ENCODE data around the gene SLC25A31. TPM values are rescaled to one million over a fixed set of nuclear protein-coding genes. Genes with fewer than 3 reads are reported as not detected.

The SLC25A31 gene
- polyA plus RNA-seq (2011; rRNA removed), result not detected in 2 replicates
- not detected in 2 replicates for polyA minus RNA-seq (2011; rRNA and poly(A)+ RNA removed)

- H3K4me3 ChIP-seq (ENCODE audit: low read depth, low read length), result no peak within 1 kb of the TSS
- peaks cover 3% of the 10 kb centered on the region; the same call in 1 of the 2 replicates for H3K9me3 ChIP-seq (ENCODE audit: control insufficient read depth, insufficient read depth, low read length)
- CTCF ChIA-PET, result interaction anchor here (3.5 to 5.5 kb wide), 2 partner anchors 124 to 125 kb away, joined by 24 to 201 read pairs; no protein-coding TSS in a partner anchor
- POLR2A ChIA-PET, result no interaction called here
- H3K27me3 ChIP-seq (ENCODE audit: control insufficient read depth, insufficient read depth, low read length), result no peaks in the 10 kb centered on the region
- no peak for TF ChIP-seq CTCF (IDR thresholded peaks at IDR 0.05; ENCODE audit: low read depth, low read length)
- DNase-seq (ENCODE audit: low read depth, low spot score), result no peak
- no peak within 1 kb of the TSS for H3K27ac ChIP-seq (ENCODE audit: low read depth, low read length)
Measured at GRCh38 chr4:127730142-127730913, at the start of gene SLC25A31. TSS of gene SLC25A31 (plus strand) at chr4:127730400. CDS start at chr4:127730546, 146 bp downstream.

GRCh38 chr4:127685292-127685691 is 44.9 kb upstream of the SLC25A31 start:
- Histone ChIP-seq H3K4me3 (ENCODE audit: low read depth, low read length) (no peak overlapping the region), H3K27ac (ENCODE audit: low read depth, low read length) (no peak overlapping the region), H3K27me3 (ENCODE audit: control insufficient read depth, insufficient read depth, low read length) (no peaks in the 10 kb centered on the region), H3K9me3 (ENCODE audit: control insufficient read depth, insufficient read depth, low read length) (no peaks in the 10 kb centered on the region)
- CTCF ChIA-PET, result no interaction called here
- POLR2A ChIA-PET, result no interaction called here
- TF ChIP-seq CTCF (IDR thresholded peaks at IDR 0.05; ENCODE audit: low read depth, low read length), result no peak
- DNase-seq (ENCODE audit: low read depth, low spot score), result peak; percentile 7

- DNase-seq (ENCODE audit: low read depth, low spot score), result no peak
- no peak overlapping the region for H3K4me3 ChIP-seq (ENCODE audit: low read depth, low read length)
- POLR2A ChIA-PET, result no interaction called here
- H3K9me3 ChIP-seq (ENCODE audit: control insufficient read depth, insufficient read depth, low read length), result no peaks in the 10 kb centered on the region
- no peak for TF ChIP-seq CTCF (IDR thresholded peaks at IDR 0.05; ENCODE audit: low read depth, low read length)
- H3K27me3 ChIP-seq (ENCODE audit: control insufficient read depth, insufficient read depth, low read length), result no peaks in the 10 kb centered on the region
- CTCF ChIA-PET, result no interaction called here
- H3K27ac ChIP-seq (ENCODE audit: low read depth, low read length), result no peak overlapping the region
Measured at GRCh38 chr4:127686658-127687057, 43.5 kb upstream of the SLC25A31 start.

GRCh38 chr4:127687580-127687979 is 42.6 kb upstream of the SLC25A31 start:
- Histone ChIP-seq H3K4me3 (ENCODE audit: low read depth, low read length) (no peak overlapping the region), H3K27ac (ENCODE audit: low read depth, low read length) (no peak overlapping the region), H3K27me3 (ENCODE audit: control insufficient read depth, insufficient read depth, low read length) (no peaks in the 10 kb centered on the region), H3K9me3 (ENCODE audit: control insufficient read depth, insufficient read depth, low read length) (no peaks in the 10 kb centered on the region)
- ChIA-PET POLR2A (no interaction called here), CTCF (interaction anchor here (0.7 to 1.1 kb wide), 2 partner anchors 21 to 46 kb away, joined by 3 read pairs; no protein-coding TSS in a partner anchor)
- no peak for TF ChIP-seq CTCF (IDR thresholded peaks at IDR 0.05; ENCODE audit: low read depth, low read length)
- no peak for DNase-seq (ENCODE audit: low read depth, low spot score)

- CTCF ChIA-PET, result interaction anchor here (0.9 kb wide), 1 partner anchor 33 kb away, joined by 3 read pairs; no protein-coding TSS in a partner anchor
- H3K27ac ChIP-seq (ENCODE audit: low read depth, low read length), result no peak overlapping the region
- no peak for TF ChIP-seq CTCF (IDR thresholded peaks at IDR 0.05; ENCODE audit: low read depth, low read length)
- no peaks in the 10 kb centered on the region for H3K9me3 ChIP-seq (ENCODE audit: control insufficient read depth, insufficient read depth, low read length)
- DNase-seq (ENCODE audit: low read depth, low spot score), result no peak
- H3K4me3 ChIP-seq (ENCODE audit: low read depth, low read length), result no peak overlapping the region
- no peaks in the 10 kb centered on the region for H3K27me3 ChIP-seq (ENCODE audit: control insufficient read depth, insufficient read depth, low read length)
- POLR2A ChIA-PET, result no interaction called here
Measured at GRCh38 chr4:127698789-127699200, 31.4 kb upstream of the SLC25A31 start.

Measured in AG04450 (cell line).